Gastrocnemius medialis (tissue), 4 donors: Measurements from ENCODE around the gene UGT2B7.

Source experiments
- POLR2A ChIP-seq, 2 donors: fragments of 450-650 bp; IDR thresholded peaks; one replicate each; pipeline ENCODE4 v1.6.1; 2017; ENCODE audit warnings: antibody characterized with exemption in 2 of 2, mild to moderate bottlenecking in 2 of 2, moderate library complexity in 2 of 2
- TF ChIP-seq, protein P1 (sequence below), 5 experiments: fragments of 450-650 bp in 3 of 5; fragments of 200-600 bp in 2 of 5; sonication (generic) in 2 of 5; IDR thresholded peaks in 4 of 5; conservative IDR thresholded peaks in 1 of 5; 1 replicate in 4 of 5; 2 replicates in 1 of 5; pipeline ENCODE4 v1.5.1; 2016 to 2019; ENCODE audit warnings: antibody characterized with exemption in 5 of 5, mild to moderate bottlenecking in 3 of 5, moderate library complexity in 3 of 5

DNA sequence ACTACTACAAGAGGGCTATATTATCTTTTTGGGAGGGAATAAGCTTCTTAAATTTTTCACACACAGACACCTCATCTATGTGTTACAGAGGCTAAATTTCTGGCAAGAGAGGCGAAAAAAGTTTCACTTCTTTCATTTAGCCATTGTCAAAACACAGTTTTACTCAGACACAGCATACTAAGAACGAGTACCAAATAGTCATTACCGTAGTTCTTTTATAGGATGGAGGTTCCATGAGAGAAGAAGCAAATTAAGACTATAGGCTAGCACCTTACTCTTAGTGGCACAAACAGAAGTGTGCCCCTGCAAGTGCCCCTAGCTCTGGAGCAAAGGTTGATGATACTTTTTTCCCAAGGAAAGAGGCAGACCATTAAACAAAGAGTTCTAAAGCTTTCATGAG lies 26.2 kb downstream of the UGT2B7 start:
- TF ChIP-seq, protein P1, sequence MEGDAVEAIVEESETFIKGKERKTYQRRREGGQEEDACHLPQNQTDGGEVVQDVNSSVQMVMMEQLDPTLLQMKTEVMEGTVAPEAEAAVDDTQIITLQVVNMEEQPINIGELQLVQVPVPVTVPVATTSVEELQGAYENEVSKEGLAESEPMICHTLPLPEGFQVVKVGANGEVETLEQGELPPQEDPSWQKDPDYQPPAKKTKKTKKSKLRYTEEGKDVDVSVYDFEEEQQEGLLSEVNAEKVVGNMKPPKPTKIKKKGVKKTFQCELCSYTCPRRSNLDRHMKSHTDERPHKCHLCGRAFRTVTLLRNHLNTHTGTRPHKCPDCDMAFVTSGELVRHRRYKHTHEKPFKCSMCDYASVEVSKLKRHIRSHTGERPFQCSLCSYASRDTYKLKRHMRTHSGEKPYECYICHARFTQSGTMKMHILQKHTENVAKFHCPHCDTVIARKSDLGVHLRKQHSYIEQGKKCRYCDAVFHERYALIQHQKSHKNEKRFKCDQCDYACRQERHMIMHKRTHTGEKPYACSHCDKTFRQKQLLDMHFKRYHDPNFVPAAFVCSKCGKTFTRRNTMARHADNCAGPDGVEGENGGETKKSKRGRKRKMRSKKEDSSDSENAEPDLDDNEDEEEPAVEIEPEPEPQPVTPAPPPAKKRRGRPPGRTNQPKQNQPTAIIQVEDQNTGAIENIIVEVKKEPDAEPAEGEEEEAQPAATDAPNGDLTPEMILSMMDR (IDR thresholded peaks at IDR 0.05 in 4 of 5, conservative IDR thresholded peaks at IDR 0.05 in 1 of 5): no peak
- TF ChIP-seq POLR2A (IDR thresholded peaks at IDR 0.05): no peak
